Hematopoietic multipotent progenitor cell (in vitro differentiated cells): ENCODE data around the gene EXO1. TPM values are rescaled to one million over a fixed set of nuclear protein-coding genes. Genes with fewer than 3 reads are reported as not detected.
"Not testable (repeated sequence)": the region's sequence is repeated elsewhere in the genome, so short reads cannot be mapped to it uniquely, and the experiment has no call there.

Experiments
- DNase-seq, 3 donors: peaks; one replicate each; pipeline ENCODE4 v3.0.0-alpha.2; 2011 to 2015; ENCODE audit warnings: low read depth in 2 of 3, low spot score in 2 of 3
- total RNA-seq: library from RNA; depleted of rRNA; stranded (reverse); fragments of >200 nt; gene quantifications from one replicate; pipeline ENCODE4 v1.2.3, GENCODE V29; 2012

Gene EXO1
- 3.5 TPM for total RNA-seq

- peak; percentile 79 to 97 (median 93) for DNase-seq
Observed at GRCh38 chr1:241847796-241848685, at the start of gene EXO1. EXO1 (plus strand) TSS chr1:241848204; CDS start chr1:241850426, 2,222 bp downstream.

- no peak for DNase-seq
Observed at GRCh38 chr1:241799416-241799815, 48.6 kb upstream of the EXO1 start.

- DNase-seq: no peak
Observed at GRCh38 chr1:241800640-241801039, 47.4 kb upstream of the EXO1 start.

GRCh38 chr1:241802863-241803262 is 45.1 kb upstream of the EXO1 start:
- no peak for DNase-seq

GRCh38 chr1:241804706-241805105 is 43.3 kb upstream of the EXO1 start:
- not testable (repeated sequence) for DNase-seq

GRCh38 chr1:241808265-241808664 is 39.7 kb upstream of the EXO1 start:
- no peak for DNase-seq

GRCh38 chr1:241810769-241811405 is 37.1 kb upstream of the EXO1 start:
- DNase-seq: no peak

- no peak for DNase-seq
Observed at GRCh38 chr1:241813768-241814320, 34.2 kb upstream of the EXO1 start.

GRCh38 chr1:241816008-241816407 is 32.0 kb upstream of the EXO1 start:
- no peak for DNase-seq

GRCh38 chr1:241817331-241817792 is 30.6 kb upstream of the EXO1 start:
- DNase-seq: no peak

- DNase-seq: no peak
Observed at GRCh38 chr1:241817956-241818612, 29.9 kb upstream of the EXO1 start.

- no peak for DNase-seq
Observed at GRCh38 chr1:241819340-241819866, 28.6 kb upstream of the EXO1 start.

GRCh38 chr1:241821363-241821762 is 26.6 kb upstream of the EXO1 start:
- DNase-seq: peak in 1 of 3 donors; percentile 2

GRCh38 chr1:241822846-241823245 is 25.2 kb upstream of the EXO1 start:
- no peak for DNase-seq

GRCh38 chr1:241823925-241824324 is 24.1 kb upstream of the EXO1 start:
- no peak for DNase-seq

GRCh38 chr1:241825581-241825980 is 22.4 kb upstream of the EXO1 start:
- DNase-seq: peak in 1 of 3 donors; percentile 13

- not testable (repeated sequence) for DNase-seq
Observed at GRCh38 chr1:241826613-241827012, 21.4 kb upstream of the EXO1 start.

GRCh38 chr1:241827264-241827663 is 20.7 kb upstream of the EXO1 start:
- DNase-seq: no peak

GRCh38 chr1:241828463-241829021 is 19.5 kb upstream of the EXO1 start:
- DNase-seq: no peak

GRCh38 chr1:241829468-241829867 is 18.5 kb upstream of the EXO1 start:
- no peak for DNase-seq
